ENCODE measurements around the gene LDLRAP1.

The LDLRAP1 gene

GRCh38 chr1:25557543-25557942, 14.1 kb downstream of the LDLRAP1 start:
- H2AFZ ChIP-seq (ENCODE audit: low read depth, low read length) = no peak overlapping the region
- H4K20me1 ChIP-seq (ENCODE audit: insufficient read depth, low read length) = no peaks in the 10 kb centered on the region
- no peaks in the 10 kb centered on the region for H3K9me3 ChIP-seq (ENCODE audit: insufficient read depth, low read length)
- no peak overlapping the region for H3K4me3 ChIP-seq (ENCODE audit: low read length)
- peaks cover 11% of the 10 kb centered on the region for H3K4me1 ChIP-seq (ENCODE audit: low read length)
- TF ChIP-seq EZH2phosphoT487 (IDR thresholded peaks at IDR 0.05; ENCODE audit: low read depth) (no peak), CTCF (IDR thresholded peaks at IDR 0.05; ENCODE audit: low read depth, low read length) (no peak)
- H3K27me3 ChIP-seq (ENCODE audit: low read depth, low read length) = no peaks in the 10 kb centered on the region
- H3K4me2 ChIP-seq (ENCODE audit: low read length) = no peak overlapping the region
- H3K36me3 ChIP-seq (replicated peaks; ENCODE audit: low read depth, low read length) = no peaks in the 10 kb centered on the region
- no peak overlapping the region for H3K27ac ChIP-seq (ENCODE audit: low read length)
- H3K9ac ChIP-seq (ENCODE audit: low read length) = no peak overlapping the region
- H3K79me2 ChIP-seq (ENCODE audit: low read length) = no peaks in the 10 kb centered on the region

DNA sequence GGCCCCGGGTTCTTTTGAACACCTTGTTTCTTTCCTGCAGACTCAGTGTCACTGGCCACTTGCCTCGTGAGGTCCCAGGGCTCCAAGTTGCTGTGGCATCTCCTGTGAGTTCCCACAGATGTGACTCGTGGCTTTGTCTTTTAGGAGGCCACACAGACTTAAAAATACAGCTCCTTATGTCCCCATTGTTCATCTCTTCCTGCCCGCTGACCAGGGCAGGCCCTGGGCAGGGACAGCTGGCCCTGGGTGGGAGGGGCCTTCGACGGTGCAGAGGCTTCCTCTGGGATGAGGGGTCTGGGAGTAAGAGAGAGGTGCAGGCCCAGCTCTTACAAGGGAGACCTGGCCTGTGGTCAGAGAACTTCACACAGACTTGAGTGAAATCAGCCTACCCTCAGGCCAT, 15.6 kb downstream of the LDLRAP1 start:
- no peaks in the 10 kb centered on the region for H3K36me3 ChIP-seq (replicated peaks; ENCODE audit: low read depth, low read length)
- H3K9me3 ChIP-seq (ENCODE audit: insufficient read depth, low read length) = no peaks in the 10 kb centered on the region
- no peaks in the 10 kb centered on the region for H4K20me1 ChIP-seq (ENCODE audit: insufficient read depth, low read length)
- no peak overlapping the region for H3K4me3 ChIP-seq (ENCODE audit: low read length)
- H3K4me1 ChIP-seq (ENCODE audit: low read length) = peaks cover 17% of the 10 kb centered on the region
- no peak overlapping the region for H3K9ac ChIP-seq (ENCODE audit: low read length)
- no peak overlapping the region for H3K4me2 ChIP-seq (ENCODE audit: low read length)
- no peaks in the 10 kb centered on the region for H3K79me2 ChIP-seq (ENCODE audit: low read length)
- TF ChIP-seq CTCF (IDR thresholded peaks at IDR 0.05; ENCODE audit: low read depth, low read length) = no peak
- H2AFZ ChIP-seq (ENCODE audit: low read depth, low read length) = no peak overlapping the region
- H3K27ac ChIP-seq (ENCODE audit: low read length) = no peak overlapping the region
- no peaks in the 10 kb centered on the region for H3K27me3 ChIP-seq (ENCODE audit: low read depth, low read length)

- Histone ChIP-seq H3K4me3 (ENCODE audit: low read length) (no peak overlapping the region), H3K36me3 (replicated peaks; ENCODE audit: low read depth, low read length) (no peaks in the 10 kb centered on the region), H3K79me2 (ENCODE audit: low read length) (no peaks in the 10 kb centered on the region), H3K27ac (ENCODE audit: low read length) (no peak overlapping the region), H3K9me3 (ENCODE audit: insufficient read depth, low read length) (no peaks in the 10 kb centered on the region), H3K27me3 (ENCODE audit: low read depth, low read length) (no peaks in the 10 kb centered on the region), H3K9ac (ENCODE audit: low read length) (no peak overlapping the region), H3K4me1 (ENCODE audit: low read length) (peaks cover 17% of the 10 kb centered on the region), H4K20me1 (ENCODE audit: insufficient read depth, low read length) (no peaks in the 10 kb centered on the region), H2AFZ (ENCODE audit: low read depth, low read length) (no peak overlapping the region), H3K4me2 (ENCODE audit: low read length) (no peak overlapping the region)
- no peak for TF ChIP-seq EZH2phosphoT487 (IDR thresholded peaks at IDR 0.05; ENCODE audit: low read depth)
Observed at GRCh38 chr1:25560001-25560400, 16.6 kb downstream of the LDLRAP1 start.

GRCh38 chr1:25560788-25561187, 17.4 kb downstream of the LDLRAP1 start:
- no peak overlapping the region for H3K4me2 ChIP-seq (ENCODE audit: low read length)
- H3K36me3 ChIP-seq (replicated peaks; ENCODE audit: low read depth, low read length) = no peaks in the 10 kb centered on the region
- no peak overlapping the region for H2AFZ ChIP-seq (ENCODE audit: low read depth, low read length)
- H3K4me1 ChIP-seq (ENCODE audit: low read length) = peaks cover 17% of the 10 kb centered on the region
- H3K4me3 ChIP-seq (ENCODE audit: low read length) = no peak overlapping the region
- H4K20me1 ChIP-seq (ENCODE audit: insufficient read depth, low read length) = no peaks in the 10 kb centered on the region
- H3K9ac ChIP-seq (ENCODE audit: low read length) = no peak overlapping the region
- no peak overlapping the region for H3K27ac ChIP-seq (ENCODE audit: low read length)
- no peaks in the 10 kb centered on the region for H3K9me3 ChIP-seq (ENCODE audit: insufficient read depth, low read length)
- no peak for TF ChIP-seq EZH2phosphoT487 (IDR thresholded peaks at IDR 0.05; ENCODE audit: low read depth)
- TF ChIP-seq CTCF (IDR thresholded peaks at IDR 0.05; ENCODE audit: low read depth, low read length) = no peak
- no peaks in the 10 kb centered on the region for H3K79me2 ChIP-seq (ENCODE audit: low read length)
- no peaks in the 10 kb centered on the region for H3K27me3 ChIP-seq (ENCODE audit: low read depth, low read length)

All from OCI-LY3 (cell line).